OCI-LY3 (cell line): Measurements from ENCODE around the gene MYBPC3.

Source experiments
- H2AFZ ChIP-seq: fragments of 200-600, 300-600 bp; shearing (Covaris generic); 2 replicates; pipeline ENCODE4 v1.6.0; 2014; ENCODE audit warnings: antibody characterized with exemption, low read depth, low read length
- H3K27ac ChIP-seq: fragments of 200-600, 300-600 bp; sonication (generic); 2 replicates; pipeline ENCODE4 v1.5.1; 2014; ENCODE audit warnings: mild to moderate bottlenecking, low read length, moderate library complexity, mixed read lengths
- H3K27me3 ChIP-seq: fragments of 200-600, 300-600 bp; sonication (generic); 2 replicates; pipeline ENCODE4 v1.6.1; 2014; ENCODE audit warnings: low read depth, low read length, mixed read lengths
- H3K36me3 ChIP-seq: fragments of 200-600, 300-600 bp; sonication (generic); replicated peaks from 2 replicates; pipeline ENCODE3; 2014; ENCODE audit warnings: low read depth, low read length, mixed read lengths
- H3K4me1 ChIP-seq: fragments of 300-600, 200-600 bp; sonication (generic); 2 replicates; pipeline ENCODE4 v1.6.1; 2014; ENCODE audit warnings: low read length, mixed read lengths
- H3K4me2 ChIP-seq: fragments of 200-600, 300-600 bp; sonication (generic); 2 replicates; pipeline ENCODE4 v1.6.1; 2014; ENCODE audit warnings: low read length, mixed read lengths
- H3K4me3 ChIP-seq: fragments of 300-600, 200-600 bp; sonication (generic); 2 replicates; pipeline ENCODE4 v1.5.1; 2014; ENCODE audit warnings: antibody characterized with exemption, mild to moderate bottlenecking, low read length, moderate library complexity
- H3K79me2 ChIP-seq: fragments of 300-600, 200-600 bp; shearing (Covaris generic); 2 replicates; pipeline ENCODE4 v1.6.1; 2014; ENCODE audit warnings: mild to moderate bottlenecking, low read length, mixed read lengths
- H3K9ac ChIP-seq: fragments of 300-600, 200-600 bp; shearing (Covaris generic); 2 replicates; pipeline ENCODE4 v1.6.0; 2014; ENCODE audit warnings: mild to moderate bottlenecking, low read length, moderate library complexity
- H3K9me3 ChIP-seq: fragments of 200-600, 300-600 bp; shearing (Covaris generic); 2 replicates; pipeline ENCODE4 v1.6.1; 2014; ENCODE audit warnings: low read length, mixed read lengths; ENCODE audit not compliant: insufficient read depth
- H4K20me1 ChIP-seq: fragments of 200-600, 300-600 bp; sonication (generic); 2 replicates; pipeline ENCODE4 v1.6.1; 2016; ENCODE audit warnings: low read length, mixed read lengths; ENCODE audit not compliant: insufficient read depth
- EZH2phosphoT487 ChIP-seq: fragments of 200-600 bp; shearing (Covaris generic); IDR thresholded peaks from 2 replicates; pipeline ENCODE4 v1.6.1; 2018; ENCODE audit warnings: antibody characterized with exemption, mixed run types, low read depth
- TF ChIP-seq, protein P1 (sequence below): fragments of 200-600, 300-600 bp; sonication (generic); IDR thresholded peaks from 2 replicates; pipeline ENCODE4 v1.5.1; 2014; ENCODE audit warnings: antibody characterized with exemption, low read length, low read depth

Gene MYBPC3

DNA sequence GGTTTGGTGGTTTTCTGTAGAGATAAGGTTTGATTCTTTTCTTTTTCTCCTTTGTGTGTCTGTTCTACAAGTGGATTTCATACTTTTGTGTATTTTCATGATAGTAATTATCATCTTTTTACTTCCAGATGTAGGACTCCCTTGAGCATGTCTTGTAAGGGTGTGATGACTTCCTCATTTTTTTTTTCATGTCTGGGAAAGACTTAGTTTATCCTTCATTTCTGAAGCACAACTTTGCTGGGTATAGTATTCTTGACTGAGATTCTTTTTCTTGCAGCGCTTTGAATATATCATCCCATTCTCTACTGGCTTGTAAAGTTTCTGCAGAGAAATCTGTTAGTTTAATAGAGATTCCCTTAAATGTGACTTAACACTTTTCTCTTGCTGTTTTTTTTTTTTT is 49.6 kb downstream of the MYBPC3 start:
- Histone ChIP-seq H3K4me2 (no peak overlapping the region), H3K9me3 (0 out of 2 replicates have a peak, but pooled peaks cover 4% of the 10 kb centered on the region), H3K4me1 (no peaks in the 10 kb centered on the region), H3K27ac (no peak overlapping the region), H4K20me1 (no peaks in the 10 kb centered on the region), H3K36me3 (peaks cover 67% of the 10 kb centered on the region), H3K9ac (no peak overlapping the region), H3K79me2 (no peaks in the 10 kb centered on the region), H3K4me3 (no peak overlapping the region), H3K27me3 (no peaks in the 10 kb centered on the region), H2AFZ (no peak overlapping the region)
- TF ChIP-seq, protein P1, sequence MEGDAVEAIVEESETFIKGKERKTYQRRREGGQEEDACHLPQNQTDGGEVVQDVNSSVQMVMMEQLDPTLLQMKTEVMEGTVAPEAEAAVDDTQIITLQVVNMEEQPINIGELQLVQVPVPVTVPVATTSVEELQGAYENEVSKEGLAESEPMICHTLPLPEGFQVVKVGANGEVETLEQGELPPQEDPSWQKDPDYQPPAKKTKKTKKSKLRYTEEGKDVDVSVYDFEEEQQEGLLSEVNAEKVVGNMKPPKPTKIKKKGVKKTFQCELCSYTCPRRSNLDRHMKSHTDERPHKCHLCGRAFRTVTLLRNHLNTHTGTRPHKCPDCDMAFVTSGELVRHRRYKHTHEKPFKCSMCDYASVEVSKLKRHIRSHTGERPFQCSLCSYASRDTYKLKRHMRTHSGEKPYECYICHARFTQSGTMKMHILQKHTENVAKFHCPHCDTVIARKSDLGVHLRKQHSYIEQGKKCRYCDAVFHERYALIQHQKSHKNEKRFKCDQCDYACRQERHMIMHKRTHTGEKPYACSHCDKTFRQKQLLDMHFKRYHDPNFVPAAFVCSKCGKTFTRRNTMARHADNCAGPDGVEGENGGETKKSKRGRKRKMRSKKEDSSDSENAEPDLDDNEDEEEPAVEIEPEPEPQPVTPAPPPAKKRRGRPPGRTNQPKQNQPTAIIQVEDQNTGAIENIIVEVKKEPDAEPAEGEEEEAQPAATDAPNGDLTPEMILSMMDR, result no peak

DNA sequence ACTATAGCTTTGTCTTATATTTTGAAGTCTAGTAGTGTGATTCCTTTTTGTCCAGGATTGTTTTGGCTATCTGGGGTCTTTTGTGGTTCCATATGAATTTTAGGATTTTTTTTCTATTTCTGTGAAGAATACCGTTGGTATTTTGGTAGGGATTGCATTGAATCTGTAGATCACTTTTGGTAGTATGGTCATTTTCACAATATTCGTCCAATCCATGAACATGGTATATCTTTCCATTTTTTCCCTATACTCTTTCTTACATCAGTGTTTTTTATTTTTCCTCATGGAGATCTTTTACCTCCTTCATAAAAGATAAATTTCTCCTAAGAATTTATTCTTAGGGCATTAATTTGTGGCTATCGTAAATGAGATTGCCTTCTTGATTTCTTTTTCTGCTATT is 53.4 kb downstream of the MYBPC3 start:
- Histone ChIP-seq H3K9me3 (0 out of 2 replicates have a peak, but pooled peaks cover 4% of the 10 kb centered on the region), H3K4me3 (no peak overlapping the region), H3K27me3 (no peaks in the 10 kb centered on the region), H2AFZ (no peak overlapping the region), H3K36me3 (peaks cover 58% of the 10 kb centered on the region), H3K9ac (no peak overlapping the region), H3K4me1 (no peaks in the 10 kb centered on the region), H3K4me2 (no peak overlapping the region), H4K20me1 (no peaks in the 10 kb centered on the region), H3K27ac (no peak overlapping the region), H3K79me2 (no peaks in the 10 kb centered on the region)
- TF ChIP-seq EZH2phosphoT487, result no peak
- TF ChIP-seq, protein P1, result no peak

DNA sequence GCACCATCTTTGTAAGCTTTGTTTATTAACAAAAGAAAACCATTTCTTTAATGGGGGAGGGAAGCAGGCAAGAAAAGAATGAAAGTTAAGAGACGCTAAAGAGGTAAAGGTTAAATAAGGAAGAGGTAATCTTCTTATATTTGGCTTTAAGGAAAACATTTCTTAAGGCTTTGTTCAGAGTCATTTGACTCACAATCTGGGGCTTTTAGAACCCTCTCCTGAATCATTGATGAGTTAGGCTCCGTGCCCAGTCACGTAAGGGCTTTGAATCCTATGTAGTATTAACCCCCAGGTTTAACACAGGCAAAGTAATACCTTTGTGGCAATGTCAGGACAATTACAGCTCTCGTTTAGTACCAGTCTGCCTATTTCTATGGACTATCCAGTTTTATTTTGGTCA is 56.5 kb downstream of the MYBPC3 start:
- Histone ChIP-seq H3K4me2 (no peak overlapping the region), H3K79me2 (no peaks in the 10 kb centered on the region), H4K20me1 (no peaks in the 10 kb centered on the region), H3K9me3 (no peaks in the 10 kb centered on the region), H3K9ac (no peak overlapping the region), H3K4me1 (no peaks in the 10 kb centered on the region), H3K36me3 (peaks cover 57% of the 10 kb centered on the region), H3K27me3 (no peaks in the 10 kb centered on the region), H2AFZ (no peak overlapping the region), H3K4me3 (no peak overlapping the region), H3K27ac (no peak overlapping the region)
- TF ChIP-seq EZH2phosphoT487, result no peak
- TF ChIP-seq, protein P1, result no peak

DNA sequence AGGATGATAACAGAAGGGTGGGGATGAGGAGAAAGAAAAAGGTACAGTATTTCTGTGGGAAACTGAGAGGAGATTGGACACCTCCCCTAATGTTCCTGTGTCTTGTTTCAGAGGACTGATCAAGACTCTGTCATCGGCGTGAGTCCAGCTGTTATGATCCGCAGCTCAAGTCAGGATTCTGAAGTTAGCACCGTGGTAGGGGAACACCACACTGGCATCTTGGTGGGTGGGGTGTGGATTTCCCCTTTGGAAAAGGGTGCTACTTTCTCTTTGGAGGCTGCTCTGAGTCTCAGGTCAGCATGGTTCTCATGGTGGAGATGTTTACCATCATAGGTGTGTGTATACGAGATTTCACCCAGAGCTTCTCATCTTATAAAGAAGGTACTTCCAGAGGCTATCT is 57.1 kb downstream of the MYBPC3 start:
- Histone ChIP-seq H3K27me3 (no peaks in the 10 kb centered on the region), H4K20me1 (no peaks in the 10 kb centered on the region), H3K4me3 (no peak overlapping the region), H3K36me3 (peaks cover 60% of the 10 kb centered on the region), H3K9me3 (no peaks in the 10 kb centered on the region), H3K9ac (no peak overlapping the region), H3K79me2 (no peaks in the 10 kb centered on the region), H3K27ac (no peak overlapping the region), H3K4me2 (no peak overlapping the region), H2AFZ (no peak overlapping the region), H3K4me1 (no peaks in the 10 kb centered on the region)
- TF ChIP-seq, protein P1, result no peak
- TF ChIP-seq EZH2phosphoT487, result no peak
